ENCODE results near the gene ELOB. TPM values are rescaled to one million over a fixed set of nuclear protein-coding genes. Genes with fewer than 3 reads are reported as not detected.

The ELOB gene
- total RNA-seq, 1 donor from 2014 or later, result 179 TPM

DNA sequence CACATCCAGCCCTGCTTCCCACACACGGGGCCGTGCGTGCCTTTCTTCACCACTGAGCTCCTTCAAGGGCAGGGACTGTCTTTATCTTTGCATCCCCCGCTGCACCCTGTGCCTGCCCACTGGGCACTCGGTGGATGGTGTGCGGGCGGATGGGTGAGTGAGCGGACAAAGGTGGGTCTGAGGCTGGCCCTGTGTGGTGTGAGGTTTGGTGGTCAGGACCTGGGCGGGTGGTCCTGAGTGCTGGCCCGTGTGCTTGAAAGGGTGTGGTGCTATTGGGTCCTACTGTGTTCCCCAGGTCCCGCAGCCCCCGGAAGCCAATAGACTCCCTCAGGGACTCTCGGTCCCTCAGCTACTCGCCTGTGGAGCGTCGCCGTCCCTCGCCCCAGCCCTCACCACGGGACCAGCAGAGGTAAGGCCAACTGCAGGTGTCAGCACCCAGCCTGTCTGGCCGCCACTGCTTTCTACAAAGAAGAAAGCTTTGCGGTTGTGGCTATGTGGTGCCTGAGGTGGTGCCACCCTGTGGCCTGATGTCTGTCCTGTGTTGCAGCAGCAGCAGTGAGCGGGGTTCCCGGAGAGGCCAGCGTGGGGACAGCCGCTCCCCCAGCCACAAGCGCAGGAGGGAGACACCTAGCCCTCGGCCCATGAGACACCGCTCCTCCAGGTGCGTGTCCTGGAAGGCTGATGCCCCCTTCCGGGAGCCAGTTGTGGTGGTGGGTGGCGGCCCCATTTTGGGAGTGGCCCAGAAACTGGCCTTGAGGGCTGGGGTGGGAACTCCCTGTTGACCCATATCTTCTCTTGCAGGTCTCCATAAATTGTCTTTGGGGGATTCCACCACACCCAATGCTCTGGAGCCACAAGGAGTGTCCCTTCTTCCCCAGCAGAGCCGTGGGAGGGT, 6.8 kb downstream of the ELOB start:
- intact Hi-C loops (cut with DNase I), result no loop called here
- Histone ChIP-seq H3K9me3 (no peaks in the 10 kb centered on the region), H3K27me3 (no peaks in the 10 kb centered on the region), H3K27ac (peak overlapping the region; percentile 26), H3K4me1 (peaks cover 4% of the 10 kb centered on the region), H3K36me3 (peaks cover 94% of the 10 kb centered on the region), H3K4me3 (no peak overlapping the region)
- ATAC-seq (no peak), DNase-seq (peak; percentile 63)
- TF ChIP-seq, protein P1, sequence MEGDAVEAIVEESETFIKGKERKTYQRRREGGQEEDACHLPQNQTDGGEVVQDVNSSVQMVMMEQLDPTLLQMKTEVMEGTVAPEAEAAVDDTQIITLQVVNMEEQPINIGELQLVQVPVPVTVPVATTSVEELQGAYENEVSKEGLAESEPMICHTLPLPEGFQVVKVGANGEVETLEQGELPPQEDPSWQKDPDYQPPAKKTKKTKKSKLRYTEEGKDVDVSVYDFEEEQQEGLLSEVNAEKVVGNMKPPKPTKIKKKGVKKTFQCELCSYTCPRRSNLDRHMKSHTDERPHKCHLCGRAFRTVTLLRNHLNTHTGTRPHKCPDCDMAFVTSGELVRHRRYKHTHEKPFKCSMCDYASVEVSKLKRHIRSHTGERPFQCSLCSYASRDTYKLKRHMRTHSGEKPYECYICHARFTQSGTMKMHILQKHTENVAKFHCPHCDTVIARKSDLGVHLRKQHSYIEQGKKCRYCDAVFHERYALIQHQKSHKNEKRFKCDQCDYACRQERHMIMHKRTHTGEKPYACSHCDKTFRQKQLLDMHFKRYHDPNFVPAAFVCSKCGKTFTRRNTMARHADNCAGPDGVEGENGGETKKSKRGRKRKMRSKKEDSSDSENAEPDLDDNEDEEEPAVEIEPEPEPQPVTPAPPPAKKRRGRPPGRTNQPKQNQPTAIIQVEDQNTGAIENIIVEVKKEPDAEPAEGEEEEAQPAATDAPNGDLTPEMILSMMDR (IDR thresholded peaks at IDR 0.05), result no peak

GRCh38 chr16:2769675-2770056, 7.4 kb downstream of the ELOB start:
- DNase-seq, result peak; percentile 80
- Histone ChIP-seq H3K4me1 (no peaks in the 10 kb centered on the region), H3K9me3 (no peaks in the 10 kb centered on the region), H3K4me3 (no peak overlapping the region), H3K27me3 (no peaks in the 10 kb centered on the region), H3K27ac (peak overlapping the region; percentile 26), H3K36me3 (peaks cover 97% of the 10 kb centered on the region)
- intact Hi-C loops (cut with DNase I), result no loop called here
- TF ChIP-seq, protein P1 (IDR thresholded peaks at IDR 0.05), result no peak
- peak; percentile 83 for ATAC-seq

- Histone ChIP-seq H3K36me3 (peaks cover 97% of the 10 kb centered on the region), H3K27ac (no peak overlapping the region)
- DNase-seq, result peak; percentile 63
Observed at GRCh38 chr16:2769100-2769529, 8.0 kb downstream of the ELOB start.

DNA sequence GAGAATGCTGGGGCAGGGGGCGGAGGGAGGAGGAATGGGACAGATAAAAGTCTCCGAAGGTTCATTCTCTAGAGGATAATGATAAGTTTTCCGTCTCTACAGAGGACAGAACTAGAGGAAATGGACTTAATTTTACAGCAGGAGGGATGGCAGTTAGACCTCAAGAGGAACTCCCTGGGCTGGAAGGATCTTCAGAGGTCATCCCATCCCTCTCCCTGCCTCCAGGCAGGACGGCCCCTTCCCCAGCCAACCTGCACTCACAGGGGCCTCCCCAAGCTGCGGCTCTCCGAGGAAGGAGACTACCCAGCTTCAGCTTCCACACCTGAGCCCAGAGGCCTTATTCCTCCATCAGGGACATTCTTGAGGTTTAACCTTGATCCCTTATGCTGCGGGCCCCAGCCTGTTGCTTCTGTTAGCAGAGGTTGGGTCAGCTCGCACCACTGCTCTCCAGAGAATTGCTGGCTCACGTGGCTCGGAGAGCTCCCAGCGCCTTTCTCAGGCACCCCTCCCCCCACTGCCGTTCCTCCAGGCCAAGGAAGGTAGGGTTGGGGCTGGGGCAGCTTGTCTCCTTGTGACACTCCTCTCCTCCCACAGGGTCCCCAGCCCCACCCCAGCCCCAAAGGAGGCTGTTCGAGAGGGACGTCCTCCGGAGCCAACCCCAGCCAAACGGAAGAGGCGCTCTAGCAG, 8.5 kb downstream of the ELOB start:
- ATAC-seq (no peak), DNase-seq (no peak)
- intact Hi-C loops (cut with DNase I), result no loop called here
- peaks cover 97% of the 10 kb centered on the region for H3K36me3 ChIP-seq
- TF ChIP-seq, protein P1 (IDR thresholded peaks at IDR 0.05), result no peak
- no peak overlapping the region for H3K4me3 ChIP-seq
- no peaks in the 10 kb centered on the region for H3K9me3 ChIP-seq
- no peaks in the 10 kb centered on the region for H3K27me3 ChIP-seq
- H3K4me1 ChIP-seq, result no peaks in the 10 kb centered on the region
- H3K27ac ChIP-seq, result no peak overlapping the region

More at GRCh38 chr16:2769100-2769529, 8.0 kb downstream of the ELOB start:
- TF ChIP-seq, protein P1 (IDR thresholded peaks at IDR 0.05), result no peak
- intact Hi-C loops (cut with DNase I), result no loop called here
- no peaks in the 10 kb centered on the region for H3K4me1 ChIP-seq
- no peaks in the 10 kb centered on the region for H3K9me3 ChIP-seq
- no peaks in the 10 kb centered on the region for H3K27me3 ChIP-seq
- no peak for ATAC-seq
- no peak overlapping the region for H3K4me3 ChIP-seq

GRCh38 chr16:2767891-2768290, 9.2 kb downstream of the ELOB start:
- intact Hi-C loops (cut with DNase I), result no loop called here
- no peak overlapping the region for H3K27ac ChIP-seq
- DNase-seq (no peak), ATAC-seq (no peak)
- H3K4me1 ChIP-seq, result no peaks in the 10 kb centered on the region
- TF ChIP-seq, protein P1 (IDR thresholded peaks at IDR 0.05), result no peak
- H3K4me3 ChIP-seq, result no peak overlapping the region
- no peaks in the 10 kb centered on the region for H3K9me3 ChIP-seq
- no peaks in the 10 kb centered on the region for H3K27me3 ChIP-seq
- peaks cover 97% of the 10 kb centered on the region for H3K36me3 ChIP-seq
